Heart left ventricle (tissue), 16 donors: ENCODE results near the gene PRSS57. TPM values are rescaled to one million over a fixed set of nuclear protein-coding genes. Genes with fewer than 3 reads are reported as not detected.
A peak's percentile ranks its signal among the peaks of the same experiment; 100 is the strongest.

Experiments used
- ATAC-seq, 4 donors: fragments of 200-7000 bp; cut with Tn5 transposase; one replicate each; pipeline ENCODE4 v1.9.1; 2020 to 2022; ENCODE audit warnings: moderate library complexity in 4 of 4, mild to moderate bottlenecking in 3 of 4, moderate number of reproducible peaks in 1 of 4
- DNase-seq, 5 donors: peaks; one replicate each; pipeline ENCODE4 v3.0.0-alpha.2; 2020
- H3K27ac ChIP-seq, 12 donors: fragments of 200-600 bp; sonication (generic) in 4 of 12; one replicate each; pipeline versions ENCODE4 v1.5.0 to v1.8.0; 2016 to 2022; ENCODE audit warnings: mild to moderate bottlenecking in 2 of 12
- H3K27me3 ChIP-seq, 9 donors: fragments of 200-600 bp; sonication (generic) in 2 of 9; one replicate each; pipeline versions ENCODE4 v1.5.1 to v1.8.0; 2016 to 2022; ENCODE audit warnings: mild to moderate bottlenecking in 3 of 9
- H3K36me3 ChIP-seq, 9 donors: fragments of 200-600 bp; sonication (generic) in 2 of 9; one replicate each; pipeline versions ENCODE4 v1.5.0 to v1.8.0; 2018 to 2022; ENCODE audit warnings: mild to moderate bottlenecking in 2 of 9
- H3K4me1 ChIP-seq, 12 donors: fragments of 200-600 bp; sonication (generic) in 4 of 12; one replicate each; pipeline versions ENCODE4 v1.5.0 to v1.8.0; 2016 to 2022; ENCODE audit warnings: mild to moderate bottlenecking in 3 of 12
- H3K4me3 ChIP-seq, 12 donors: fragments of 200-600 bp; sonication (generic) in 4 of 12; one replicate each; pipeline versions ENCODE4 v1.5.0 to v1.8.0; 2017 to 2022; ENCODE audit warnings: mild to moderate bottlenecking in 9 of 12, moderate library complexity in 4 of 12
- H3K9me3 ChIP-seq, 12 donors: fragments of 200-600 bp; sonication (generic) in 4 of 12; one replicate each; pipeline versions ENCODE4 v1.5.0 to v1.8.0; 2016 to 2022; ENCODE audit warnings: mild to moderate bottlenecking in 1 of 12
- POLR2A ChIP-seq, 2 donors: fragments of 450-650 bp; IDR thresholded peaks; one replicate each; pipeline ENCODE4 v1.6.1; 2017; ENCODE audit warnings: antibody characterized with exemption in 2 of 2, mild to moderate bottlenecking in 2 of 2, moderate library complexity in 2 of 2
- WGBS, 4 donors: extraction: QIAGEN DNeasy Blood & Tissue Kit in 2 of 4; methylation state at CpG; one replicate each; pipeline versions ENCODE4 v1.1.5 to v1.1.7; 2013 to 2018; 5-methylcytosine and 5-hydroxymethylcytosine counted together
- intact Hi-C, 10 donors: fragments of 100-400 bp; cut with DNase I; formaldehyde crosslinking; loops; one replicate each; pipeline versions ENCODE4 v1.11.1 to v1.14.2; 2022
- polyA plus RNA-seq, 2 donors: library from polyadenylated mRNA; stranded (reverse); fragments of 200-250 nt; gene quantifications; one replicate each; pipeline ENCODE4 v1.2.3, GENCODE V29; 2013
- total RNA-seq, 9 donors: library from RNA; depleted of rRNA in 2 of 9; stranded (reverse); fragments of >200 nt in 2 of 9; fragmentation: NEBNext Ultra II Directional in 3 of 9; extraction: Animal tissue kit (Norgen Biotek cat#: 25700) in 3 of 9; gene quantifications; one replicate each; pipeline versions ENCODE4 v1.1.0 to v1.2.4, GENCODE V29; 2016 to 2023
- TF ChIP-seq, protein P1 (sequence below), 12 donors: fragments of 200-600 bp; sonication (generic) in 4 of 12; IDR thresholded peaks; one replicate each; pipeline versions ENCODE4 v1.5.0 to v1.8.0; 2018 to 2022; ENCODE audit warnings: antibody characterized with exemption in 12 of 12, mild to moderate bottlenecking in 5 of 12
- donor health status: ischemic (EF 13 %, LVEDD 7.1; RV severe dilation, severe dysfunction).
- donor health status: healthy with polysubstance abuse.
- donor health status: DM: no; HTN: yes; CAD: no.
- donor health status: DM: no; HTN: no; CAD: no.
- donor health status: ischemic (EF 25% LVEDD 6.9; RV normal size, moderate dysfunction).
- donor health status: ischemic (EF 25% LVEDD 5.7; RV mildly dilated, moderate dysfunction).
- donor health status: healthy.
- donor health status: DM: yes; HTN: yes; CAD: no.
- donor health status: ischemic (EF 35%, LVEDD 5.7; RV mildly dilated, moderate dysfunction).
- donor health status: nonischemic (EF 11% LVEDD 7.7; RV severe dilation, severe dysfunction).
- donor health status: DM: yes; HTN: yes; CAD: no.
- donor health status: PGD.
- donor health status: ischemic (EF 29% LVEDD 5.4; RV normal size, mild dysfunction).
- donor health status: nonischemic (EF 23%, LVEDD 6.1; RV moderate dilation, normal function).

PRSS57 gene
- total and polyA plus RNA-seq, 11 donors: not detected

DNA sequence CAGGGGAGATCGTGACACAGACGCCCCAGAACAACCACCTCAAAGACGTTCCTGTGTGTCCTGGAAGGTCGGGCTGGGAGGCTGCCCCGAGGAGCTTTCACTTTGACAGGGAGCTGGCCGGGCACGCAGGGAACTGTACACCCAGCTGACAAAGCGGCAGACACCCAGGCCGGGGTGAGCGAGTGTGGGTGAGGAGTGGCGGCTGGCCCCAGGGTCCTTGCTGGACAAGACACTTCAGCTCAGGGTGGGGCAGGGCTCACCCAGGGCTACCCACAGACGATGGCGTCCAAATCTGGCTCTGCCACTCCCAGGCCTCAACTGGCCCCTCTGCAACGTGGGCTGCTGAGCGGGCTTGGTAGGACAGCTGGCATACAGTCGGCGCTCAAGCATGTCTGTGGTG, 53.5 kb downstream of the PRSS57 start:
- TF ChIP-seq, protein P1, sequence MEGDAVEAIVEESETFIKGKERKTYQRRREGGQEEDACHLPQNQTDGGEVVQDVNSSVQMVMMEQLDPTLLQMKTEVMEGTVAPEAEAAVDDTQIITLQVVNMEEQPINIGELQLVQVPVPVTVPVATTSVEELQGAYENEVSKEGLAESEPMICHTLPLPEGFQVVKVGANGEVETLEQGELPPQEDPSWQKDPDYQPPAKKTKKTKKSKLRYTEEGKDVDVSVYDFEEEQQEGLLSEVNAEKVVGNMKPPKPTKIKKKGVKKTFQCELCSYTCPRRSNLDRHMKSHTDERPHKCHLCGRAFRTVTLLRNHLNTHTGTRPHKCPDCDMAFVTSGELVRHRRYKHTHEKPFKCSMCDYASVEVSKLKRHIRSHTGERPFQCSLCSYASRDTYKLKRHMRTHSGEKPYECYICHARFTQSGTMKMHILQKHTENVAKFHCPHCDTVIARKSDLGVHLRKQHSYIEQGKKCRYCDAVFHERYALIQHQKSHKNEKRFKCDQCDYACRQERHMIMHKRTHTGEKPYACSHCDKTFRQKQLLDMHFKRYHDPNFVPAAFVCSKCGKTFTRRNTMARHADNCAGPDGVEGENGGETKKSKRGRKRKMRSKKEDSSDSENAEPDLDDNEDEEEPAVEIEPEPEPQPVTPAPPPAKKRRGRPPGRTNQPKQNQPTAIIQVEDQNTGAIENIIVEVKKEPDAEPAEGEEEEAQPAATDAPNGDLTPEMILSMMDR (IDR thresholded peaks at IDR 0.05): no peak
- TF ChIP-seq POLR2A (IDR thresholded peaks at IDR 0.05): no peak
- intact Hi-C loops: no loop called here
- ATAC-seq: no peak
- H3K27me3 ChIP-seq: peaks cover 0 to 6% (median 0%) of the 10 kb centered on the region in 9 donors
- H3K27ac ChIP-seq: no peak overlapping the region
- 84 to 92% (median 89%) methylated on average over 11 to 17 of the region's 17 CpGs for WGBS, 4 donors
- DNase-seq: no peak
- H3K36me3 ChIP-seq: peaks cover 0 to 20% (median 10%) of the 10 kb centered on the region in 9 donors
- no peak overlapping the region for H3K4me3 ChIP-seq
- no peaks in the 10 kb centered on the region for H3K9me3 ChIP-seq
- H3K4me1 ChIP-seq: peaks cover 0 to 14% (median 10%) of the 10 kb centered on the region in 12 donors

DNA sequence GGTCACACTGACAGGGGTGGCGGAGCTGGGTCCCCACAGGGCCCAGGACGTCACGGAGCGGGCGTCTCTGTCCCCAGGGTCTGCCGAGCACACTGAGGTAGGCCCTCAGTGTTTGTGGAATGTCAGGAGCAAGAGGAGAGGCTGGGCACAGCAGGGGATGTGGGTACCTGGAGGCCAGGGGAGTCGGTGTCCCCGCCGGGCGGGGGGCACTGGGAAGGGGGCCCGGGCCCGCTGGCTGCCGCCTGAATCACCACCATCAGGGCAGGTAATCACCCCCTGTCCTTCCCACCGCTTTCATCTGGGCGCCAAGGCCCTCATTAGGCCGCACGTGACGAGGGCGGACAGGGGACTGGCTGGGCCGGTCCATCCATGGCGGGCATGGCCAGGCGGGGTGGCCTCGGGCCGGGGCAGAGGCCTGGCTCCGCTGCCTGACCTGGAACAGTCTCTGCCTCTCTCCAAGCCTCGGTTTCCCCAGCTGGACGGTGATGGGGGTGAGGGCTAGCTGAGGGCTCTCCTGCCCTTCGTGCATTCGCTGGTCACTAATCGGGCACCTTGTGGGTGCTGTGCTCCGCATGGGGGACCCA, 54.6 kb downstream of the PRSS57 start:
- H3K27ac ChIP-seq: no peak overlapping the region
- DNase-seq: no peak
- peaks cover 0 to 14% (median 10%) of the 10 kb centered on the region in 12 donors for H3K4me1 ChIP-seq
- H3K27me3 ChIP-seq: peaks cover 0 to 6% (median 0%) of the 10 kb centered on the region in 9 donors
- WGBS, 4 donors: 89 to 94% (median 92%) methylated on average over 9 to 31 of the region's 31 CpGs
- TF ChIP-seq POLR2A (IDR thresholded peaks at IDR 0.05): no peak
- TF ChIP-seq, protein P1 (IDR thresholded peaks at IDR 0.05): no peak
- peaks cover 0 to 11% (median under 1%) of the 10 kb centered on the region in 9 donors for H3K36me3 ChIP-seq
- ATAC-seq: no peak
- intact Hi-C loops: no loop called here
- H3K4me3 ChIP-seq: no peak overlapping the region
- H3K9me3 ChIP-seq: no peaks in the 10 kb centered on the region

DNA sequence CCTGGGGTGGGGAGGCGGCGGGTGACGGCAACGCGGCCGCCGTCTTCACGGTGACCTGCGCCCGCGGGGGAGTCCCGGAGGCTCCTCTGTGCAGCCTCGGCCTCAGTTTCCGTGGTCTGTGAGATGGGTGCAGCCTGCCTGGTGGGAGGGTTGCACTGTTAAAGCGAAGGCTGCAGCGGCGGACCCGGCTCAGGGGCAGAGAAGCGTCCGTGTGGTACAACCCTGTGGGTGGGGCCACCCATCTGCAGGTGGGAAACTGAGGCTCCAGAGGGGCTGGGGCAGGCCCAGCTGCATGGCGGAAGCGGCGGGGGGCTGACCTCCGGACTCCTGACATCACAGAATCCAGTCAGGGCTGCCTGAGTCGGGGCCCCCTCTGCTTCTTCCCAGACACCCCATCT, 55.1 kb downstream of the PRSS57 start:
- peak overlapping the region in 10 of 12 donors; percentile 20 to 60 (median 54) for H3K4me3 ChIP-seq
- intact Hi-C loops: no loop called here
- H3K27me3 ChIP-seq: peaks cover 0 to 6% (median 0%) of the 10 kb centered on the region in 9 donors
- H3K4me1 ChIP-seq: peaks cover 0 to 14% (median 10%) of the 10 kb centered on the region in 12 donors
- H3K36me3 ChIP-seq: peaks cover 0 to 8% (median 0%) of the 10 kb centered on the region in 9 donors
- H3K9me3 ChIP-seq: no peaks in the 10 kb centered on the region
- WGBS, 4 donors: 52 to 87% (median 54%) methylated on average over 4 to 25 of the region's 25 CpGs
- peak overlapping the region in 3 of 12 donors; percentile 38 to 60 (median 41) for H3K27ac ChIP-seq
- TF ChIP-seq, protein P1 (IDR thresholded peaks at IDR 0.05): no peak
- no peak for TF ChIP-seq POLR2A (IDR thresholded peaks at IDR 0.05)
- no peak for ATAC-seq
- DNase-seq: no peak

DNA sequence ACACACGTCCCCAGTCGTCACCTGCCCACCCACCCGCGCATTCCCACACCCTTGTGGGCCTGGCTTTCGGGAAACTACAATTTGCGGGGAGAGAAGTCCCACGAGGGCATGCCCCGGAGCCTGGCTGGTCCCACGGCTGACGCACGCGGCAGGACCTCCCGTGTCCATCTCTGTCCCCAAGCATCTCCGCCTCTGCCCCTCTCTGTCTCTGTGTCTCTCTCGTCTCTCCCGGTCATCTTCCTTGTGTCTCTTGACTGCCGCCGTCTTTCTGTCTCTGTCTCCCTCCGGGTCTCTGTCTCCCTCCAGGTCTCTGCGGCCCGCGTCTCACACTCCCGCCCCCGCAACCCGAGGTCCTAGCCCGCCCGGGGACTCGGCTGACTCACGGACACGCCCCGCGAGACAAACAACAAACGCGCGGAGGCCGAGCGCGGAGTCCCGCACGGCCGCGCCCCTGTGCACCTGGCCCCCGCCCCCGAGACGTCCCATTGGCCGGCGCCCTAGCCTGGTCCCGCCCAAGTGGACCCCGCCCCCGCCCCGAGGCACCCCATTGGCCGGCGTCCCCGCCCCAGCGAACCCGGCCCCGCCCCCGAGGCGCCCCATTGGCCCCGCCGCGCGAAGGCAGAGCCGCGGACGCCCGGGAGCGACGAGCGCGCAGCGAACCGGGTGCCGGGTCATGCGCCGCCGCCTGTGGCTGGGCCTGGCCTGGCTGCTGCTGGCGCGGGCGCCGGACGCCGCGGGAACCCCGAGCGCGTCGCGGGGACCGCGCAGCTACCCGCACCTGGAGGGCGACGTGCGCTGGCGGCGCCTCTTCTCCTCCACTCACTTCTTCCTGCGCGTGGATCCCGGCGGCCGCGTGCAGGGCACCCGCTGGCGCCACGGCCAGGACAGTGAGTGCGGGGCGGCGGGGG, 55.7 kb downstream of the PRSS57 start, which contains the start of gene FGF22:
Gene FGF22 (plus strand): TSS at position 627 of the 908 bp plus-strand sequence. CDS start 47 bp downstream, at position 674.
- 6 to 16% (median 6%) methylated on average over 33 to 109 of the region's 109 CpGs for WGBS, 4 donors
- peak; percentile 68 to 95 (median 92) for ATAC-seq

More for the DNA sequence above, 55.7 kb downstream of the PRSS57 start, which contains the start of gene FGF22:
- peak; percentile 93 to 96 (median 93) for DNase-seq
- Histone ChIP-seq H3K4me1 (peaks cover 0 to 14% (median 10%) of the 10 kb centered on the region in 12 donors), H3K4me3 (peak within 1 kb of the TSS in 11 of 12 donors; percentile 18 to 60 (median 53)), H3K27me3 (peaks cover 0 to 6% (median 0%) of the 10 kb centered on the region in 9 donors), H3K36me3 (peaks cover 0 to 1% (median 0%) of the 10 kb centered on the region in 9 donors), H3K9me3 (no peaks in the 10 kb centered on the region), H3K27ac (peak within 1 kb of the TSS in 3 of 12 donors; percentile 38 to 60 (median 41))
- intact Hi-C loops: loop anchor here in 1 of 10 donors (10.0 kb wide), 1 partner anchor 105 kb away; the partner anchor contains the start of gene CDC34
- TF ChIP-seq, protein P1 (IDR thresholded peaks at IDR 0.05): no peak
- TF ChIP-seq POLR2A (IDR thresholded peaks at IDR 0.05): no peak
